T-helper 2 cell treated with Interferon-gamma antibody and Interleukin-4, amounts not matched to agents 5 μg/mL and 100 μg/mL, for 36 hours (primary cell): ENCODE results near the gene ORC4.
A peak's percentile ranks its signal among the peaks of the same experiment; 100 is the strongest.
"Not testable (repeated sequence)": the region's sequence is repeated elsewhere in the genome, so short reads cannot be mapped to it uniquely, and the experiment has no call there.

Source experiments
- DNase-seq: peaks from one replicate; pipeline ENCODE4 v3.0.0; 2021; ENCODE audit warnings: low spot score
- H3K27ac Mint-ChIP-seq: one replicate; pipeline ENCODE4 v1.8.0; 2021; ENCODE audit warnings: mild to moderate bottlenecking, mixed read lengths
- H3K27me3 Mint-ChIP-seq: one replicate; pipeline ENCODE4 v1.8.0; 2021; ENCODE audit warnings: low read depth, mixed read lengths
- H3K36me3 Mint-ChIP-seq: one replicate; pipeline ENCODE4 v1.8.0; 2021; ENCODE audit warnings: low read depth, mixed read lengths
- H3K4me1 Mint-ChIP-seq: one replicate; pipeline ENCODE4 v1.8.0; 2021; ENCODE audit warnings: low read depth, mixed read lengths
- H3K4me3 Mint-ChIP-seq: one replicate; pipeline ENCODE4 v1.8.0; 2022; ENCODE audit warnings: mild to moderate bottlenecking, moderate library complexity, mixed read lengths
- H3K9me3 Mint-ChIP-seq: one replicate; pipeline ENCODE4 v1.8.0; 2021; ENCODE audit warnings: mixed read lengths

Gene ORC4

DNA sequence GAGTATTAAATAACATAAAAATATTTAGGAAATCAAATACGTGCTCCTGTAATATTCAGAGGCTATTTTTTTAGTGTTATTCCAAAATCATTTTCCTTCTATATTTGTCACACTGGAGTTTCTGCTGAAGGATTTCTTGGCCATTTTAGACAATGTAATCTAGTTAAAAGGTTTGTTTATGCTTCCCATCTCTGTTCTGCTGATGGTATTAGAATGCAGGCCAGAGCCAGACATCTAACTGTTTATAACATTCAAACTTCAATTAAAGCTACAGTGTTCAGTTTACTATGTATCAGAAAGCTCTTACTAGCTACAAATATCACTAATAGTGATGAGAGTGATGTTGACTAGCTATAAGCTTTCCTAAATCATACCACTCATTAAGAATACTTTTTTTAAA is 8.2 kb upstream of the ORC4 start:
- no peak for DNase-seq
- H3K27ac Mint-ChIP-seq: no peak overlapping the region
- peaks cover 11% of the 10 kb centered on the region for H3K36me3 Mint-ChIP-seq
- H3K4me1 Mint-ChIP-seq: peaks cover 7% of the 10 kb centered on the region
- H3K4me3 Mint-ChIP-seq: no peak overlapping the region
- H3K27me3 Mint-ChIP-seq: no peaks in the 10 kb centered on the region
- no peaks in the 10 kb centered on the region for H3K9me3 Mint-ChIP-seq

DNA sequence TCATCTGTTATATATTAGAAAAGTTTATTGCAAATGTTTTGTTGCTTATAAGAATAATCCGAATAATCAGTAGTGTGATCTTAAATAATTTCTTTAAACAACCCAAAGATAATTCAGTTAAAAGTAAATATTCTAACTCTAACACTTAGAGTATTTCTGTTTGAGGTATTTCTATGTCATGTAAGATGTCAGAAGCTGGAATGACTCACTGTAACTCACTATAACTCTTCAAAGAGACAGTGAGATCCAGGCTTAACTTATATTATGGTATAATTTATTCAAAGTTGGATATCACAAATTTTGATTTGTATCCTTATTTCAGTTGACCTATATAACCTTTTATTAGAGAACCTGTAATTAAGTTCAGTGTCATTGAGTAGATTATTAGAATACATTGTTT is 7.3 kb upstream of the ORC4 start:
- Mint-ChIP-seq H3K4me3 (no peak overlapping the region), H3K27me3 (no peaks in the 10 kb centered on the region), H3K27ac (no peak overlapping the region), H3K36me3 (peaks cover 11% of the 10 kb centered on the region), H3K4me1 (peaks cover 15% of the 10 kb centered on the region), H3K9me3 (no peaks in the 10 kb centered on the region)
- DNase-seq: no peak

DNA sequence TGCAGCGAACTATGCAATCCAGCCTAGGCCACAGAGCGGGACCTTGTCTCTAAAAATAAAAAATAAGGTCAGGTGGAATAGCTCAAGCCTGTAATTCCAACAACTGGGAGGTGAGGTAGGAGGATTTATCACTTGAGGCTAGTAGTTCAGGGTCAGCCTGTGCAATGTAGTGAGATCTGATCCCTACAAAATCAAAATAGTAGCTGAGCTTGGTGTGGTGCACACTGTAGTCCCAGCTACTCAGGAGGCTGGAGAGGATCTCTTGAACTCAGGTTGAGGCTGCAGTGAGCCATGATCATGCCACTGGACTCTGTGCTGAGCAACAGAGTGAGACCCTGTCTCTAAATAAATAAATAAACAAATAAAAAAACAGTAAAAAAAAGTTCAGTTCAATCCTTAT is 6.0 kb upstream of the ORC4 start:
- Mint-ChIP-seq H3K36me3 (peaks cover 11% of the 10 kb centered on the region), H3K27ac (no peak overlapping the region), H3K4me3 (no peak overlapping the region), H3K4me1 (peaks cover 19% of the 10 kb centered on the region), H3K27me3 (no peaks in the 10 kb centered on the region), H3K9me3 (no peaks in the 10 kb centered on the region)
- DNase-seq: no peak

DNA sequence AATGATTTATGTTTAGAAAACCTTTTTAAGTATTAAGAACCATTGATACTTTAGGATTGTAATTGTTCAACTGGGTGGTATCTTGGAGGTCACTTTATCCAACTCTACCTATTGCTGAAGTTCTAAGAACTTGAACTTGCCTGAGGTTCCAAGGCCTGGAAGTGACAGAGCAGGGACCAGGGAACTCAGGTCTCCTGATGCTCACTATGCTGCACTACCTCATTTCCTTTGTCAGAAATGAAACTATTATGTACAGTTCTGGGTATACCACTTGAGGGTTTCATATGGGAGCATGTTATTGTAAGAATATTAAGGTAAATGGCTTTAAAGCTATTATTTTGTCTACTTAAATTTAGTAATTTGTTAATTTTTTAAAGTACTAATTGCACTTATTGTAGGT is 3.3 kb upstream of the ORC4 start:
- Mint-ChIP-seq H3K27ac (peak overlapping the region; percentile 83), H3K4me1 (peaks cover 30% of the 10 kb centered on the region)

DNA sequence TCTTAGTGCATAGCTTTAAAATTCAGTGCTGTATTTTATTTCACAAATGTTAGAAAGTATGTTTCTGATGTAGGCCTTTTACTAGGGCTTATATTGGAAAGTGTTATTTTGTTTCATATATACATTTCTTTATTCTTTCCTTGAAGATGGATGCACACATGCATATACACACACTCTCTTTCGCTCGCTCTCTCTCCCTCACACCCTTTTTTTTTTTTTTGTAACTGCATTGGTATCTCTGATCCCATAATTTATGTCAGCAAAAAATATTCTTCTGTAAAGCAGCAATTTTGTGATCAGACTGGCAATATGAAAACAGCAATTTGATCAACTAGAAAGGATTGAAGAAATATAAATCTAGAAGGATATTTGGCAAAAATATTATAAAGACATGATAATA is 2.3 kb upstream of the ORC4 start:
- no peak for DNase-seq
- Mint-ChIP-seq H3K27ac (peak overlapping the region; percentile 16), H3K4me3 (peak overlapping the region; percentile 100), H3K9me3 (no peaks in the 10 kb centered on the region), H3K27me3 (no peaks in the 10 kb centered on the region), H3K4me1 (peaks cover 39% of the 10 kb centered on the region), H3K36me3 (peaks cover 16% of the 10 kb centered on the region)

More for the DNA sequence above, 3.3 kb upstream of the ORC4 start:
- Mint-ChIP-seq H3K4me3 (peak overlapping the region; percentile 100), H3K9me3 (no peaks in the 10 kb centered on the region), H3K36me3 (peaks cover 16% of the 10 kb centered on the region), H3K27me3 (no peaks in the 10 kb centered on the region)
- no peak for DNase-seq

DNA sequence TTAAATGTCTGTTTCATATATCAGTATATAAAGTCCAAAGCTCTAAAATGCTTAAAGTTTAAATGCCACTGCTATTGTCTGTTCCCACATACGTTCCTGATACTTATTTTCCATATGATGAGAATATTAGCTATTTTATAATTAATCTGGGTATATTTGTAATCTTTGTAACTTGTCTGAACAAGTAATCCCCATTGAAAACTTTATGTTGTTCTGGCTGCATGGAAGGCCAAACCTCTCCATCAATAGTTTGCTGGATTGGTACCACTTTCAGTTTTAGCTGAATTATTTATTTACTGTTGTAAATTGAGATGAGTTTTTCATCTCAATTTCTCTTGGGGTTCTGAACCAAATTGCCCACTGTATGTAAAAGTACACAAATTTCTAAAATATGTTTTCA is 1.8 kb upstream of the ORC4 start:
- no peaks in the 10 kb centered on the region for H3K27me3 Mint-ChIP-seq
- H3K27ac Mint-ChIP-seq: peak overlapping the region; percentile 98
- H3K4me3 Mint-ChIP-seq: peak overlapping the region; percentile 100
- DNase-seq: no peak
- peaks cover 16% of the 10 kb centered on the region for H3K36me3 Mint-ChIP-seq
- peaks cover 41% of the 10 kb centered on the region for H3K4me1 Mint-ChIP-seq
- H3K9me3 Mint-ChIP-seq: no peaks in the 10 kb centered on the region

DNA sequence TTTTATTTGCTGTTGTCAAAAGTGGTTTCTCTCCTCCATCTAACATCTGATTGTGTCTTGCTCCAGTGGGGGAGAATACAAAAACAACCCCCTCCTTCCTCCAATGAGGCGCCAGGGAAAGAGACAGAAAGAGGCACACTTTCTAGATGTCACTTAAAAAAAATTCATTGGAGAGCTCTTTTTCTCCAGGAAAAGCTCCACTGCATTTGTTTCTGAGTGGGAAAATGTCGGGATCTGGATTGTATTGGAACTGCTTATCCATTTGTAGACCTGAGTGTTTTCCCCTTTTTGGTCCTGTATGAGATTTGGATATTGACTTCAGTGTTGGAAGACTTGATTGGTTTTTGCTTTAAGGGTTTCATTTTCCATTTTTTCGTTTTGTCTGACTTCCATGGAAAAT is 1.3 kb upstream of the ORC4 start:
- H3K4me3 Mint-ChIP-seq: peak overlapping the region; percentile 100
- H3K27me3 Mint-ChIP-seq: no peaks in the 10 kb centered on the region

DNA sequence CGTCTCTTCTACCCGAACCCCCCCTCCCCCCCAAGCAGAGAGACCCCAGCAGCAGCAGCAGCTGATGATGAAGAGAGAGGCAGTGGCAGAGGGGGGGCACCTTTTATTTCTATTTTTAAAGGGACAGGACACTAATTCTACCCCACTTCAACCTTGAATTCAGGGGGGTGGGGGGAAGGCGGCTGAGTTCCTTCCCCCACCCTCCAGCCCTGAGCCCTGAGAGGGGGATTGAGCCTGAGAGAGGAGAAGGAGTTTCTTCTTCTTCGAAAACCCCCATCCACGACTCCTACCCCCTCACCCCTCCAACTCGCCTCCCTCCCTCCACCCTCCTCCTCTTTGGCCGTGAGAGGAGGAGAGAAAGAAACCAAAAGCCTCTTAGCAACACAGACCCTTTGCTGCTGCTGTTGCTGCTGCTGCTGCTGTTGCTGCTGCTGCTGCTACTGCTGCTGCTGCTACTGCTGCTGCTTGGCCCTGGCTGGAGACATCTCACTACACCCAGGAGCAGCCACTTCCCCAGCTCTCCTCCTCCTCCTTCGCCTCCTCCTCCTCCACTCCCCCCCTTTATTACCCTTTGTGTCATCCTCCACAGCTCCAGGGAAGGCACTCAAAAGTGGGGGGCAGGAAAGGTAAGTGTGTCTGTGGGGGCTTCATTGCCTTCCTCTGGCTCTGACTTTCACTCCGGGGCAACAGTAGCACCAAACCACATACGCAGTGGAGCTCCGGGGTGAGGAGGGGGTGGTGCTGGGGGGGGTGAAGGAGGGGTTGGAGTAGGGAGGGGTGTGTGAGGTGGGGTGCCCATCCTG is 723 bp upstream of the ORC4 start, which contains the start of gene MBD5:
MBD5 (plus strand) TSS at position 33 of the 803 bp plus-strand sequence.
- Mint-ChIP-seq H3K27me3 (no peaks in the 10 kb centered on the region), H3K36me3 (peaks cover 16% of the 10 kb centered on the region), H3K4me1 (peaks cover 44% of the 10 kb centered on the region), H3K27ac (peak within 1 kb of the TSS; percentile 98), H3K9me3 (no peaks in the 10 kb centered on the region), H3K4me3 (peak within 1 kb of the TSS; percentile 100)
- DNase-seq: peak; percentile 37

More for the DNA sequence above, 1.3 kb upstream of the ORC4 start:
- Mint-ChIP-seq H3K4me1 (peaks cover 42% of the 10 kb centered on the region), H3K36me3 (peaks cover 16% of the 10 kb centered on the region), H3K9me3 (no peaks in the 10 kb centered on the region), H3K27ac (peak overlapping the region; percentile 98)
- DNase-seq: no peak

DNA sequence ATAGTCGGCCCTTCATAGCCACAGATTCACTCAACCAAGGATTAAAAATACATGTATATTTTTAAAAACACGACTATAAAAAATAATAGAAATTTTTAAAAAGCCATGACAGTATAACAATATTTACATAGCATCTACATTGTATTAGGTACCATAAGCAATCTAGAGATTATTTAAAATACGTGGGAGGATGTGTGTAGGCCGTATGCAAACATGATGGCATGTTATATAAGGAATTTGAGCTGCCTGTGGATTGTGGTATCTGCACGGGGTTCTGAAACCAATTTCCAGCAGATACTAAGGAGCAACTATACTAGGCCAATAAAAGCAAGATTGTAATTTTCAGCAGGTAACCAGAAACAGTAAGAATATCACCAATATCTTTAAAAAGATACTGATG is 5.9 kb downstream of the ORC4 start:
- Mint-ChIP-seq H3K27ac (no peak overlapping the region), H3K27me3 (no peaks in the 10 kb centered on the region), H3K36me3 (peaks cover 16% of the 10 kb centered on the region), H3K4me3 (no peak overlapping the region), H3K4me1 (peaks cover 24% of the 10 kb centered on the region), H3K9me3 (peaks cover 2% of the 10 kb centered on the region)
- DNase-seq: no peak

DNA sequence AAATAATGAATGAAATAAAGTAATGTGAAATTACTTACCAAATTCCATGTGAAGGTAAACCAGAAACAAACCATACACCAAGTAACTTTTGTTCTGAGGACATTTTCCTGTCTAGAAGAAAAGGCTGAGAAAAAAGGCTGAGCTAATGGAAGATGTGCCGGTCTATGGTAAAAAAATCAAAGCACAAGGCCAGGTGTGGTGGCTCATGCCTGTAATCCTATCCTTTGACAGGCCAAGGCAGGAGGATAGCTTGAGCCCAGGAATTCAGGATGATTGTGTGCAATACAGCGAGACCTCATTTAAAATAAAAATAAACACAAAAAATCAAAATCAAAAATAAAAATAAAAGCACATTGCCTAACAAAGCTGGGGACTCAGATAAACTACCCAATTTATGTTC is 6.7 kb downstream of the ORC4 start:
- Mint-ChIP-seq H3K4me1 (peaks cover 18% of the 10 kb centered on the region), H3K4me3 (no peak overlapping the region), H3K27me3 (no peaks in the 10 kb centered on the region), H3K36me3 (peaks cover 18% of the 10 kb centered on the region), H3K9me3 (peaks cover 9% of the 10 kb centered on the region), H3K27ac (no peak overlapping the region)
- no peak for DNase-seq

DNA sequence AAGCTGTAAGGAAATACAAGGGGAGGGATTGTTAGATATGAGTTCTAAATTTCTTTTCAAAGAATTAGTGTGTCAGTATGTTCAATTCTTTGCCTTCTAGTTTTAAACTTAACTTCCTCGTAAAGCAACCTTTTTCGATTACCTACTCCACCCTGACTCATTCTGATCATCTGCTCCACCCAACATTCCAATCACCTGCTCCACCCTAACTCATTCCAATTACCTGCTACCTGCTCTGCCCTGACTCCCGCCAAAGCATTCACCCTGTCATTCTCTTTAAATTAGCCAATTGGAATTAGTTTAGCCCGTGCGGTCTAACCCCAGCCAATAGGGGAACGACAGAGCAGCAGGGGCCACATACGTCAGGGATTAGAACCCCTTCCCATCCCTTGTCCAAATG is 12.1 kb downstream of the ORC4 start:
- H3K36me3 Mint-ChIP-seq: peaks cover 35% of the 10 kb centered on the region
- H3K9me3 Mint-ChIP-seq: peaks cover 32% of the 10 kb centered on the region
- not testable (repeated sequence) for H3K27ac Mint-ChIP-seq, H3K4me3 Mint-ChIP-seq, H3K27me3 Mint-ChIP-seq, DNase-seq, H3K4me1 Mint-ChIP-seq

DNA sequence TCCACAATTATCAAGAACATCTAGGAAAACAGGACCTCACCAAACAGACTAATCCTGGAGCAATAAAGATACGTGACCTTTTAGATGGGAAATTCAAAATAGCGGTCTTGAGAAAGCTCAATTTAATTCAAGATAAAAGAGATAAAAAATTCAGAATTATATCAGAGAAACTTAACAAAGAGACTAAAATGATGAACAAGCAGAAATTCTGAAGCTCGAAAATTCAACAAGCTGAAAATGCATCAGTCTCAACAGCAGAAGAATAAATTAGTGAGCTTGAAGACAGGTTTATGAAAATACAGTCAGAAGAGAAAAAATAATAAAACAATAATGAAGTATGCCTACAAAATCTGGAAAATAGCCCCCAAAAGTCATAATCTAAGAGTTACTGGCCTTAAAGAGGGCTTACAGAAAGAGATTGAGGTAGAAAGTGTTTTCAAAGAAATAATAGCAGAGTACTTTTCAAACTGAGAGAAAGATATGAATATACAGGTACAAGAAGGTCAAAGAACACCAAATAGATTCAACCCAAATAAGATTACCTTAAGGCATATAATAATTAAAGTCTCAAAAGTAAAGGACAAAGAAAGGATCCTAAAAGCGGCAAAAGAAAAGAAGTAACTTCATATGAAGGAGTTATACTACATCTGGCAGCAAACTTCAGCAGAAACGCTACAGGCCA is 13.2 kb downstream of the ORC4 start:
- Mint-ChIP-seq H3K27me3 (no peaks in the 10 kb centered on the region), H3K4me1 (peaks cover 3% of the 10 kb centered on the region), H3K9me3 (peaks cover 39% of the 10 kb centered on the region), H3K27ac (no peak overlapping the region), H3K4me3 (no peak overlapping the region), H3K36me3 (peaks cover 39% of the 10 kb centered on the region)
- DNase-seq: no peak

DNA sequence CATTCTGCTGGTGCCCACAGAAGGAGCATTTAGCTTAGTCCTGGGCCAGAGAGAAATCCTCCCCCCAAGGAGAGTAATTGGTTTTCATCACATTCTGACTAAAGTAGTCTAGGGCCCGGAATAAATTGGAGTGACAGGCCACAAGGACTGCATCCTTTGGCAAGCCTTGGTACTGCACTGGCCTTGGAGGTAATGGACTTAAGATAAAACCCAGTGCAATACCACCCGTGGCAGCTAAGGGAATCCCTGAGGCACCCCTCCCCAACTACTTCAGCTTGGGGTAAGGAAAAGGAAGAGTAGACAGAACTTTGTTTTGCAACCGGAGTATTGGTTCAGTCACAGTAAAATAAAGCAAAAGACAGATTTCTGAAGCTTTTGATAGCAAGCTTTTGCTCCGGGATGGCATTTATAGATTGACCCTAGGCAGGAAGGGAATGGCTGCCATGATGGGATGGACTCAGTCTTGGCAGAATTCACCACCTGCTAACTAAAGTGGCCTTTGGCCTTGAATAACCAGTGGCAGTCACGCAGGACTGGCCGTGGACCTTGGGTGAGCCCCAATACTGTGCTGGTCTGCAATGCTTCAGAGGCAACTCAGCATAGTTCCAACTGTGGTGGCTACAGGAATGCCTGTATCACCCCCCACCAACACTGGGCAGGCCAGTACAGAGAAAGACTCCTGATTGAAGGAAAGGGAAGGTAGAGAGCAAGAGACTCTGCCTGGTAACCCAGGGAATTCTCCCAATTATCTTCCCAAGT is 14.1 kb downstream of the ORC4 start:
- Mint-ChIP-seq H3K4me3 (no peak overlapping the region), H3K36me3 (peaks cover 44% of the 10 kb centered on the region), H3K27ac (no peak overlapping the region), H3K9me3 (peaks cover 48% of the 10 kb centered on the region), H3K27me3 (no peaks in the 10 kb centered on the region), H3K4me1 (peaks cover 3% of the 10 kb centered on the region)
- DNase-seq: no peak

DNA sequence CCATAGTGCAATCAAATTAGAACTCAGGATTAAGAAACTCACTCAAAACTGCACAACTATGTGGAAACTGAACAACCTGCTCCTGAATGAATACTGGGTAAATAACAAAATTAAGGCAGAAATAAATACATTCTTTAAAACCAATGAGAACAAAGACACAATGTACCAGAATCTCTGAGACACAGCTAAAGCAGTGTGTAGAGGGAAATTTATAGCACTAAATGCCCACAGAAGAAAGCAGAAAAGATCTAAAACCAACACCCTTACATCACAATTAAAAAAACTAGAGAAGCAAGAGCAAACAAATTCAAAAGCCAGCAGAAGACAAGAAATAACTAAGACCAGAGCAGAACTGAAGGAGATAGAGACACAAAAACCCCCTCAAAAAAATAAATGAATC is 18.1 kb downstream of the ORC4 start:
- Mint-ChIP-seq H3K36me3 (peaks cover 35% of the 10 kb centered on the region), H3K4me1 (peaks cover 15% of the 10 kb centered on the region), H3K9me3 (peaks cover 34% of the 10 kb centered on the region)
- not testable (repeated sequence) for H3K27ac Mint-ChIP-seq, DNase-seq, H3K4me3 Mint-ChIP-seq, H3K27me3 Mint-ChIP-seq
